Ishikawa (cell line): Measurements from ENCODE around the gene ASAP3.

Experiments used
- CEBPB ChIP-seq: IDR thresholded peaks from 2 replicates; pipeline ENCODE4 v1.6.1; 2012
- CREB1 ChIP-seq: IDR thresholded peaks from 2 replicates; pipeline ENCODE4 v1.6.1; 2012; ENCODE audit warnings: low read depth
- EGR1 ChIP-seq: IDR thresholded peaks from 2 replicates; pipeline ENCODE4 v1.6.1; 2012
- EP300 ChIP-seq: IDR thresholded peaks from 2 replicates; pipeline ENCODE4 v1.6.1; 2012; ENCODE audit warnings: borderline replicate concordance
- FOXM1 ChIP-seq: IDR thresholded peaks from 2 replicates; pipeline ENCODE4 v1.6.1; 2012; ENCODE audit warnings: low read depth, borderline replicate concordance
- MAX ChIP-seq: IDR thresholded peaks from 2 replicates; pipeline ENCODE4 v1.6.1; 2012
- NFIC ChIP-seq: IDR thresholded peaks from 2 replicates; pipeline ENCODE4 v1.6.1; 2012
- RAD21 ChIP-seq: IDR thresholded peaks from 2 replicates; pipeline ENCODE4 v1.6.1; 2012; ENCODE audit warnings: low read depth
- TAF1 ChIP-seq: IDR thresholded peaks from 2 replicates; pipeline ENCODE4 v1.6.1; 2012; ENCODE audit warnings: low read depth, mild to moderate bottlenecking
- TCF12 ChIP-seq: IDR thresholded peaks from 2 replicates; pipeline ENCODE4 v1.6.1; 2012; ENCODE audit warnings: low read depth
- TEAD4 ChIP-seq: IDR thresholded peaks from 2 replicates; pipeline ENCODE4 v1.6.1; 2012
- USF1 ChIP-seq: IDR thresholded peaks from 2 replicates; pipeline ENCODE4 v1.6.1; 2012
- YY1 ChIP-seq: IDR thresholded peaks from 2 replicates; pipeline ENCODE4 v1.6.1; 2012; ENCODE audit warnings: low read depth
- ZBTB7A ChIP-seq: IDR thresholded peaks from 2 replicates; pipeline ENCODE4 v1.6.1; 2012; ENCODE audit warnings: low read depth
- TF ChIP-seq, protein P1 (sequence below): IDR thresholded peaks from 2 replicates; pipeline ENCODE4 v1.6.1; 2012; ENCODE audit warnings: low read depth, mild to moderate bottlenecking

Gene ASAP3

DNA sequence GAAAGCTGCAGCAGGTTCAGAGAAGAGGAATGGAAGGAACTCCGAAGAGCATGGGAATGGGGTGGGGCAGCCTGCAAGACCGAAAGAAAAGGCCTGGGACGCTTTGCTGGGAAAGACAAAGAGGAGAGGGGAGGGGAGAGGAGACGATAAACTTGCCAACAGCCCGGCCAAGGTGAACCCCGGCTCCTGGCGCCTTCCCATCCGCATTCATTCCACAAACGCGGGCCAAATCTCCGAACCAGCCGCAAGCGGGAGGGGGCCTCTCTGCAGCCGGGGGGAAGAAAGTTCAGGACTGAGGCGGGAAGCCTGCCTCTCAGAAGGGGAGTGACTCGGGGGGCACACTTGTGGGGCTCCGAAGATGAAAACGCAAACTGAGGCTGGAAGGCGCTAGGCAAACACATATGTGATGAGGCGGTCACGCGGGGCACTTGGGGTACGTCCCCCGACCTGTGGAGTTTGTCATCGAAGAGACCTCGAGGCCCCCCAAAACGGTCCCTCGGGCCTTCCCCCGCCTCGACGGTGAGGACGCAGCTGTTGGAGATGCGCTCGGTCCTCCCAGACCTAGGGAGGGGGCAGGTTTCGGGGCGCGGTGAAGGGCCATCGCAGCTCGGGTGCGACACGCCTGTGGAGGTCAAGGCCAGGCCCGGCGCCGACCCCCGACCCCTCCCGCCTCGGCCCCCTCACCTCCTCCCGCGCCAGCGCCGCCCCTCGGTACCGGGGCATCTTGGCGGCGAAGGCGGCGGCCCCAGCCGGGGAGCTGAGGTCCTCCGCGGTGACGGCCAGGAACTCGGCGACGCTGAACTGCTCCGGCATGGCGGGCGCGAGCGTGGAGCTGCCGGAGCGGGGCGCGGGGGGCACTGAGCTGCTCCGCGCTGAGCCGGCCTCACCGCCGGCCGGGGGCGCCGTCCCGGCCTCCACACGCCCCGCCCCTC is at the start of gene ASAP3:
TSS of gene ASAP3 (minus strand) at position 859 of the 932 bp plus-strand sequence. CDS start at position 813, 46 bp downstream.
- TF ChIP-seq TEAD4: no peak
- TF ChIP-seq ZBTB7A: peak; percentile 78
- TF ChIP-seq MAX: 0 out of 2 replicates have a peak, but pooled peaks have one; percentile 25

GRCh38 chr1:23533246-23534023 is 49.5 kb upstream of the ASAP3 start:
- TF ChIP-seq TCF12 (no peak), EP300 (no peak), EGR1 (no peak), NFIC (no peak), TAF1 (no peak), YY1 (no peak), RAD21 (no peak), CREB1 (no peak), ZBTB7A (no peak), MAX (no peak), FOXM1 (no peak), USF1 (no peak), CEBPB (no peak), TEAD4 (no peak)
- TF ChIP-seq, protein P1, sequence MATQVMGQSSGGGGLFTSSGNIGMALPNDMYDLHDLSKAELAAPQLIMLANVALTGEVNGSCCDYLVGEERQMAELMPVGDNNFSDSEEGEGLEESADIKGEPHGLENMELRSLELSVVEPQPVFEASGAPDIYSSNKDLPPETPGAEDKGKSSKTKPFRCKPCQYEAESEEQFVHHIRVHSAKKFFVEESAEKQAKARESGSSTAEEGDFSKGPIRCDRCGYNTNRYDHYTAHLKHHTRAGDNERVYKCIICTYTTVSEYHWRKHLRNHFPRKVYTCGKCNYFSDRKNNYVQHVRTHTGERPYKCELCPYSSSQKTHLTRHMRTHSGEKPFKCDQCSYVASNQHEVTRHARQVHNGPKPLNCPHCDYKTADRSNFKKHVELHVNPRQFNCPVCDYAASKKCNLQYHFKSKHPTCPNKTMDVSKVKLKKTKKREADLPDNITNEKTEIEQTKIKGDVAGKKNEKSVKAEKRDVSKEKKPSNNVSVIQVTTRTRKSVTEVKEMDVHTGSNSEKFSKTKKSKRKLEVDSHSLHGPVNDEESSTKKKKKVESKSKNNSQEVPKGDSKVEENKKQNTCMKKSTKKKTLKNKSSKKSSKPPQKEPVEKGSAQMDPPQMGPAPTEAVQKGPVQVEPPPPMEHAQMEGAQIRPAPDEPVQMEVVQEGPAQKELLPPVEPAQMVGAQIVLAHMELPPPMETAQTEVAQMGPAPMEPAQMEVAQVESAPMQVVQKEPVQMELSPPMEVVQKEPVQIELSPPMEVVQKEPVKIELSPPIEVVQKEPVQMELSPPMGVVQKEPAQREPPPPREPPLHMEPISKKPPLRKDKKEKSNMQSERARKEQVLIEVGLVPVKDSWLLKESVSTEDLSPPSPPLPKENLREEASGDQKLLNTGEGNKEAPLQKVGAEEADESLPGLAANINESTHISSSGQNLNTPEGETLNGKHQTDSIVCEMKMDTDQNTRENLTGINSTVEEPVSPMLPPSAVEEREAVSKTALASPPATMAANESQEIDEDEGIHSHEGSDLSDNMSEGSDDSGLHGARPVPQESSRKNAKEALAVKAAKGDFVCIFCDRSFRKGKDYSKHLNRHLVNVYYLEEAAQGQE: no peak

- TF ChIP-seq EP300 (no peak), NFIC (no peak)
- TF ChIP-seq, protein P1: no peak
These were observed 47.6 kb upstream of the ASAP3 start for GRCh38 chr1:23531562-23532094.

DNA sequence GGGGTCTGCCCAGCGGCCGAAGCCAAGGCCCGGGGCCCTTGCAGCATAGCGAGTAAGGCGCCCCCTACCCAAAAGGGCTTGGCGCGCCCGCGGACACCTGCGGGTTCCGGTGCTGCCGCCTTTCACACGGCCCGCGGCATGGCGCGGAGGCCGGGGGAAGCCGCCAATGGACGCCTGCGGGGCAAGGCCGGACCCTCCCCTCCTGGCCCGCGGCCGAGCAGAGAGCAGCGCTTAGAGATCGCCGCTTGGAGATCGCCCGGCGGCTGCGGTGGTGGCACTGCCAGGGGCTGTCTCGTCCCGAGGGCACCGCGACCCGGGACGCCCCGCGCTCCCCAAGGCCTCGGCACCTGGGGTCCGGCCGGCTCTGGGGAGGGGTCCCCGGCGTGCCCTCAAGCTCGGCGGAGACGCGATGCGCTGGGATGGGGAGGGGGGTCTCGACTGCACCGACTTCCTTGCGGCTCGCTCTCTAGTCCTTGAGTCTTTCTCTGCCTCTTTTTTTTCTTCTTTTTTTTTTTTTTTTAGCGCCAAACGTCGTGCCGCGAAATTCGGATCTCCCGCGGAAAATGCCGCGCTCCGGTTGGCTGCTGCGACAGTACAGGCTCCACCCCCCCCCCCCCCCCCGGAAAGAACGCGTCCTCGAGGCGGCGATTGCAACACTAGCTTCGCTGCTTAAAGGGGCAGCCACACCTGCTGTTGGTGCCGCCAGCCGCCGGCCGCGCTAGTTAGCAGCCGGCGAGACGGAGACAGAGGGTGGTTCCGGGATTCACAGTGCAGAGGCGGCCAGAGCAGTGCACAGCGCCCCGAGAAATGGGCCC is 47.0 kb upstream of the ASAP3 start, which contains the start of gene E2F2:
TSS of gene E2F2 (minus strand) at position 487 of the 815 bp plus-strand sequence. CDS start at position 47, 440 bp downstream.
- no peak for TF ChIP-seq TCF12
- peak; percentile 60 for TF ChIP-seq TAF1
- TF ChIP-seq TEAD4: peak; percentile 32; the same call in 1 of the 2 replicates
- TF ChIP-seq FOXM1: peak; percentile 94
- TF ChIP-seq USF1: no peak; the same call in 1 of the 2 replicates
- TF ChIP-seq CEBPB: peak; percentile 99
- no peak for TF ChIP-seq RAD21
- TF ChIP-seq CREB1: 0 out of 2 replicates have a peak, but pooled peaks have one; percentile 38
- peak; percentile 87 for TF ChIP-seq ZBTB7A
- no peak for TF ChIP-seq EGR1
- TF ChIP-seq YY1: peak; percentile 59
- TF ChIP-seq NFIC: peak; percentile 66
- TF ChIP-seq EP300: no peak; the same call in 1 of the 2 replicates
- TF ChIP-seq, protein P1: no peak
- TF ChIP-seq MAX: peak; percentile 90
